Endothelial cell of umbilical vein (primary cell): ENCODE measurements around the gene RASAL1. TPM values are rescaled to one million over a fixed set of nuclear protein-coding genes. Genes with fewer than 3 reads are reported as not detected.

Experiments used
- BruUV-seq: library from RNA; stranded (reverse); fragments of 400-500 nt; replicated peaks from 2 replicates; lab custom pipeline; 2021; lab: Mats Ljungman, UMichigan
- CTCF ChIA-PET: fragments of 300-600, 350-600 bp; sonication (Branson Sonifier 250); formaldehyde crosslinking; loops from one replicate; lab custom pipeline; 2021; ENCODE audit warnings: antibody characterized with exemption, inconsistent platforms; lab: Charles Lee
- POLR2A ChIA-PET: fragments of 300-600, 350-600 bp; sonication (Branson Sonifier 250); formaldehyde crosslinking; loops from one replicate; lab custom pipeline; 2021; ENCODE audit warnings: antibody characterized with exemption, inconsistent platforms; lab: Charles Lee
- DNase-seq: peaks from one replicate; pipeline ENCODE4 v3.0.0-alpha.2; 2011; ENCODE audit warnings: low read depth, low spot score
- FAIRE-seq: peaks from 2 replicates; lab custom pipeline; 2011; peaks lifted over from hg19 to GRCh38; lab: Jason Lieb, UNC
- H2AFZ ChIP-seq: 2 replicates; pipeline ENCODE4 v1.6.0; 2012; ENCODE audit warnings: low read depth, low read length, control low read depth, inconsistent platforms
- H3K27ac ChIP-seq: 2 replicates; pipeline ENCODE4 v1.5.1; 2011; ENCODE audit warnings: low read depth, mild to moderate bottlenecking, control low read depth, low read length, moderate library complexity; ENCODE audit not compliant: insufficient read depth
- H3K27me3 ChIP-seq, 2 experiments: 2 replicates each; pipeline versions ENCODE4 v1.6.0 to v1.6.1; 2011; ENCODE audit warnings: low read length in 2 of 2, mixed read lengths in 1 of 2; ENCODE audit not compliant: control insufficient read depth in 2 of 2, insufficient read depth in 2 of 2
- H3K36me3 ChIP-seq, 2 experiments: 2 replicates in 1 of 2; 3 replicates in 1 of 2; pipeline ENCODE4 v1.5.1; 2011; ENCODE audit warnings: low read length in 2 of 2, mild to moderate bottlenecking in 1 of 2, moderate library complexity in 1 of 2; ENCODE audit not compliant: control insufficient read depth in 2 of 2, insufficient read depth in 2 of 2; ENCODE audit errors: extremely low read depth in 1 of 2
- H3K4me1 ChIP-seq: 3 replicates; pipeline ENCODE4 v1.5.1; 2011; ENCODE audit warnings: mild to moderate bottlenecking, low read length; ENCODE audit not compliant: control insufficient read depth, insufficient read depth; ENCODE audit errors: extremely low read depth
- H3K4me2 ChIP-seq: 2 replicates; pipeline ENCODE4 v1.6.1; 2011; ENCODE audit warnings: low read length, control low read depth, mixed read lengths; ENCODE audit not compliant: insufficient read depth
- H3K4me3 ChIP-seq, 3 experiments: fragments of 200-600 bp in 1 of 3; sonication (generic), shearing (Covaris generic) in 1 of 3; replicated peaks in 1 of 3; 2 replicates each; pipeline ENCODE4 v1.5.1; 2011 to 2016; ENCODE audit warnings: control low read depth in 3 of 3, low read length in 3 of 3, mild to moderate bottlenecking in 2 of 3, inconsistent platforms in 1 of 3, low read depth in 1 of 3, moderate library complexity in 1 of 3; ENCODE audit not compliant: insufficient read depth in 1 of 3
- H3K79me2 ChIP-seq: 2 replicates; pipeline ENCODE4 v1.6.0; 2012; ENCODE audit warnings: low read length, inconsistent platforms; ENCODE audit not compliant: control insufficient read depth, insufficient read depth
- H3K9ac ChIP-seq: replicated peaks from 2 replicates; pipeline ENCODE3; 2011; ENCODE audit warnings: low read length, control low read depth; ENCODE audit not compliant: insufficient read depth; ENCODE audit errors: extremely low read depth
- H3K9me1 ChIP-seq: replicated peaks from 3 replicates; pipeline ENCODE4 v1.6.0; 2011; ENCODE audit warnings: mild to moderate bottlenecking, low read length; ENCODE audit not compliant: control insufficient read depth, insufficient read depth; ENCODE audit errors: extremely low read depth
- H3K9me3 ChIP-seq: replicated peaks from 2 replicates; pipeline ENCODE4 v1.5.1; 2012; ENCODE audit warnings: low read length, inconsistent platforms; ENCODE audit not compliant: control insufficient read depth, insufficient read depth
- H4K20me1 ChIP-seq: replicated peaks from 2 replicates; pipeline ENCODE3; 2011; ENCODE audit warnings: mild to moderate bottlenecking, low read length; ENCODE audit not compliant: control insufficient read depth, insufficient read depth; ENCODE audit errors: extremely low read depth
- CTCF ChIP-seq, 2 donors: IDR thresholded peaks; 1 replicate in 1 of 2; 2 replicates in 1 of 2; pipeline ENCODE4 v1.5.1; 2011; ENCODE audit warnings: low read length in 2 of 2, mild to moderate bottlenecking in 2 of 2, moderate library complexity in 2 of 2, control low read depth in 1 of 2, inconsistent platforms in 1 of 2, low read depth in 1 of 2; ENCODE audit not compliant: insufficient read depth in 1 of 2; ENCODE audit errors: extremely low read depth in 1 of 2
- EZH2 ChIP-seq: IDR thresholded peaks from 2 replicates; pipeline ENCODE4 v1.6.1; 2012; ENCODE audit warnings: borderline replicate concordance, low read depth, mild to moderate bottlenecking, moderate library complexity, low read length, inconsistent platforms; ENCODE audit not compliant: severe bottlenecking
- FOS ChIP-seq: IDR thresholded peaks from 2 replicates; pipeline ENCODE4 v1.6.1; 2011; ENCODE audit warnings: mild to moderate bottlenecking, low read length, moderate library complexity, borderline replicate concordance; ENCODE audit not compliant: insufficient read depth
- GATA2 ChIP-seq: IDR thresholded peaks from 2 replicates; pipeline ENCODE4 v1.7.0; 2011; ENCODE audit warnings: low read depth, mild to moderate bottlenecking, moderate library complexity, mixed read lengths, low read length; ENCODE audit not compliant: insufficient read length, insufficient read depth
- JUN ChIP-seq: IDR thresholded peaks from 2 replicates; pipeline ENCODE4 v1.6.1; 2011; ENCODE audit warnings: borderline replicate concordance, low read depth; ENCODE audit not compliant: insufficient read length, insufficient read depth
- MAX ChIP-seq: IDR thresholded peaks from 2 replicates; pipeline ENCODE4 v1.6.1; 2011; ENCODE audit not compliant: insufficient read depth, insufficient read length
- MYC ChIP-seq: IDR thresholded peaks from one replicate; pipeline ENCODE4 v1.6.1; 2011; ENCODE audit warnings: mild to moderate bottlenecking, low read depth, low read length
- POLR2A ChIP-seq: IDR thresholded peaks from 2 replicates; pipeline ENCODE4 v1.6.1; 2012; ENCODE audit warnings: low read depth, mild to moderate bottlenecking, control low read depth, low read length
- POLR2AphosphoS5 ChIP-seq: IDR thresholded peaks from 2 replicates; pipeline ENCODE4 v1.6.1; 2012; ENCODE audit warnings: low read depth, mild to moderate bottlenecking, control low read depth, low read length, moderate library complexity; ENCODE audit not compliant: insufficient read depth
- dilution Hi-C: fragments of 300-500 bp; cut with MboI; formaldehyde crosslinking; loops from one replicate; pipeline ENCODE4 v1.15.0; 2019; ENCODE audit warnings: low sequenced_read_pairs; ENCODE audit not compliant: extremely low pct_ligation_motif_present
- intact Hi-C: fragments of 100-400 bp; cut with micrococcal nuclease; formaldehyde crosslinking; loops from one replicate; pipeline ENCODE4 v1.10.0; 2022
- polyA plus RNA-seq, 4 experiments: library from polyadenylated mRNA; depleted of rRNA in 3 of 4; stranded (reverse) in 3 of 4; unstranded in 1 of 4; fragments of >200 nt; gene quantifications; 2 replicates each; pipeline versions ENCODE4 v1.2.1 to v1.2.3, GENCODE V29; 2011 to 2012; ENCODE audit warnings: missing spikeins in 1 of 4
- total RNA-seq: library from RNA; stranded (reverse); gene quantifications from 2 replicates; pipeline ENCODE4 v1.2.3, GENCODE V29; 2021

RASAL1 gene
- total and polyA plus RNA-seq, 2 donors (not counting 3 experiments of a cell fraction or from before 2014, with no cell fraction given): not detected

DNA sequence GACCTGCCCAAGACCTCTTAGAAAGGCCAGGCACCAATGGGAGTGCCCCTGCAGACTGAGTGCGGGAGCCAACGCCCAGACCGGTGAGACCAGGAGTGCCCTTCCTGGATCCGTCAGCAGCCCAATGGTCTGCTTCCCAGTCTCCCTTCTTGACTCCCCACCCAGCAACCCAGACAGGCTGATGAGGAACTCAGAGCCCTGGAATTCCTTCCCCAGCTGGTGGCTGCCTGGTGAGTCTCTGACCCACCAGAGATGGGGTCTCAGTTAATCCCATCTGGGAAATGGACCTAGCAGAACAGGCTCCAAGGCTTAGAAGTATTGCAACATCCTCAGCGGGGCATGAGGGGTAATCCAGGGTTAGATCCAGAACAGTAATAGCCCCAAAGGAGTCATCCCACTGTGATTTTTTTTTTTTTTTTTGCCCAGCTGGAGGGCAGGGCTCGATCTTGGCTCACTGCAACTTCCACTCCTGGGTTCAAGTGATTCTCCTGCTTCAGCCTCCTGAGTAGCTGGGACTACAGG is 1.5 kb upstream of the RASAL1 start:
- BruUV-seq: no TSS peak
- intact Hi-C loops (no loop called here), dilution Hi-C loops (no loop called here)
- Histone ChIP-seq H3K27me3 (no peaks in the 10 kb centered on the region), H3K9me3 (no peaks in the 10 kb centered on the region), H3K27ac (no peak overlapping the region), H3K79me2 (no peaks in the 10 kb centered on the region), H3K4me2 (no peak overlapping the region), H3K36me3 (no peaks in the 10 kb centered on the region), H4K20me1 (no peaks in the 10 kb centered on the region), H3K9ac (no peak overlapping the region), H3K4me1 (no peaks in the 10 kb centered on the region), H3K9me1 (no peaks in the 10 kb centered on the region), H2AFZ (no peak overlapping the region), H3K4me3 (no peak overlapping the region)
- FAIRE-seq (no peak), DNase-seq (no peak)
- POLR2A ChIA-PET: no interaction called here
- TF ChIP-seq CTCF (IDR thresholded peaks at IDR 0.05; ENCODE audit: extremely low read depth in 1 of 2, insufficient read depth in 1 of 2, low read depth in 1 of 2, low read length in 2 of 2) (no peak), EZH2 (no peak), POLR2AphosphoS5 (no peak), GATA2 (no peak), MAX (no peak), POLR2A (no peak), JUN (no peak), FOS (no peak), MYC (no peak)
- CTCF ChIA-PET: interaction anchor here (1.4 kb wide), 1 partner anchor 144 kb away, joined by 5 read pairs; no protein-coding TSS in a partner anchor
